GM23338 (cell line): Measurements from ENCODE around the gene ATP6V0E2. TPM values are rescaled to one million over a fixed set of nuclear protein-coding genes. Genes with fewer than 3 reads are reported as not detected.

Source experiments
- ATAC-seq: fragments of 200-7000 bp; cut with Tn5 transposase; 3 replicates; pipeline ENCODE4 v1.9.1; 2020
- DNase-seq: peaks from one replicate; pipeline ENCODE4 v3.0.0-alpha.2; 2015; ENCODE audit warnings: low spot score
- H2AFZ ChIP-seq: fragments of 200-600 bp; sonication (generic); 2 replicates; pipeline ENCODE4 v1.8.0; 2016; ENCODE audit warnings: antibody characterized with exemption, mild to moderate bottlenecking, moderate library complexity
- H3F3A ChIP-seq: fragments of 200-600 bp; sonication (generic); replicated peaks from 2 replicates; pipeline ENCODE4 v1.8.0; 2017; ENCODE audit warnings: antibody characterized with exemption, mixed run types, low read depth
- H3K27ac ChIP-seq: fragments of 200-600 bp; sonication (generic); 2 replicates; pipeline ENCODE4 v1.6.1; 2016; ENCODE audit warnings: low read depth
- H3K27me3 ChIP-seq: fragments of 200-600 bp; sonication (generic); 2 replicates; pipeline ENCODE4 v1.8.0; 2016; ENCODE audit warnings: mild to moderate bottlenecking, mixed run types, moderate library complexity; ENCODE audit not compliant: insufficient read depth
- H3K36me3 ChIP-seq: fragments of 200-600 bp; sonication (generic); 2 replicates; pipeline ENCODE4 v1.8.0; 2016; ENCODE audit warnings: mild to moderate bottlenecking; ENCODE audit not compliant: insufficient read depth
- H3K4me1 ChIP-seq: fragments of 200-600 bp; sonication (generic); 2 replicates; pipeline ENCODE4 v1.8.0; 2016; ENCODE audit warnings: mild to moderate bottlenecking, moderate library complexity; ENCODE audit not compliant: insufficient read depth
- H3K4me2 ChIP-seq: fragments of 200-600 bp; sonication (generic); 2 replicates; pipeline ENCODE4 v1.7.1; 2017; ENCODE audit warnings: mixed run types
- H3K4me3 ChIP-seq: fragments of 200-600 bp; sonication (generic); 2 replicates; pipeline ENCODE4 v1.6.1; 2016; ENCODE audit warnings: mixed run types
- H3K79me2 ChIP-seq: fragments of 200-600 bp; sonication (generic); replicated peaks from 2 replicates; pipeline ENCODE4 v1.8.0; 2017; ENCODE audit warnings: mild to moderate bottlenecking; ENCODE audit not compliant: insufficient read depth
- H3K9me2 ChIP-seq: fragments of 200-600 bp; sonication (generic); 2 replicates; pipeline ENCODE4 v1.8.0; 2017; ENCODE audit not compliant: insufficient read depth
- H4K20me1 ChIP-seq: fragments of 200-600 bp; sonication (generic); replicated peaks from 2 replicates; pipeline ENCODE4 v1.8.0; 2017; ENCODE audit warnings: mild to moderate bottlenecking; ENCODE audit not compliant: insufficient read depth
- H3K27ac Mint-ChIP-seq: 2 replicates; pipeline ENCODE4 v1.8.0; 2020; ENCODE audit warnings: inconsistent platforms, mild to moderate bottlenecking, moderate library complexity, mixed read lengths
- H3K27me3 Mint-ChIP-seq: 3 replicates; pipeline ENCODE4 v1.8.0; 2022; ENCODE audit warnings: low read depth, mild to moderate bottlenecking, moderate library complexity, mixed read lengths, inconsistent platforms; ENCODE audit not compliant: insufficient read depth, poor library complexity
- H3K36me3 Mint-ChIP-seq: 3 replicates; pipeline ENCODE4 v1.8.0; 2021; ENCODE audit warnings: low read depth, mild to moderate bottlenecking, inconsistent platforms, moderate library complexity, mixed read lengths
- H3K4me1 Mint-ChIP-seq: 3 replicates; pipeline ENCODE4 v1.8.0; 2020; ENCODE audit warnings: mild to moderate bottlenecking, inconsistent platforms, mixed read lengths
- H3K4me3 Mint-ChIP-seq: 3 replicates; pipeline ENCODE4 v1.8.0; 2021; ENCODE audit warnings: moderate library complexity, mild to moderate bottlenecking, inconsistent platforms, mixed read lengths
- H3K9me3 Mint-ChIP-seq: 3 replicates; pipeline ENCODE4 v1.8.0; 2020; ENCODE audit warnings: moderate library complexity, mild to moderate bottlenecking, inconsistent platforms, mixed read lengths
- ETS1 ChIP-seq: IDR thresholded peaks from 2 replicates; pipeline ENCODE4 v1.6.1; 2016; ENCODE audit warnings: antibody characterized with exemption
- EZH2 ChIP-seq: fragments of 200-600 bp; sonication (generic); IDR thresholded peaks from one replicate; pipeline ENCODE4 v1.8.0; 2017; ENCODE audit warnings: antibody characterized with exemption, mild to moderate bottlenecking, low read depth; ENCODE audit not compliant: unreplicated experiment
- EZH2phosphoT487 ChIP-seq: fragments of 200-600 bp; sonication (generic); IDR thresholded peaks from one replicate; pipeline ENCODE4 v1.8.1; 2018; ENCODE audit warnings: antibody characterized with exemption; ENCODE audit not compliant: unreplicated experiment
- JUNB ChIP-seq: IDR thresholded peaks from one replicate; pipeline ENCODE4 v1.6.1; 2016; ENCODE audit warnings: antibody characterized with exemption; ENCODE audit not compliant: unreplicated experiment
- NANOG ChIP-seq: IDR thresholded peaks from 2 replicates; pipeline ENCODE4 v1.6.1; 2016; ENCODE audit warnings: antibody characterized with exemption, borderline replicate concordance
- REST ChIP-seq: IDR thresholded peaks from one replicate; pipeline ENCODE4 v1.6.1; 2018; ENCODE audit warnings: antibody characterized with exemption; ENCODE audit not compliant: unreplicated experiment
- ZNF331 ChIP-seq: fragments of 250-450 bp; sonication (Bioruptor Pico); IDR thresholded peaks from 2 replicates; pipeline ENCODE4 v1.5.0; 2020; ENCODE audit warnings: low read depth, mild to moderate bottlenecking, moderate library complexity
- ZNF462 ChIP-seq: fragments of 250-450 bp; sonication (Bioruptor Pico); IDR thresholded peaks from 2 replicates; pipeline ENCODE4 v1.5.0; 2020; ENCODE audit warnings: mild to moderate bottlenecking, moderate library complexity
- polyA plus RNA-seq: library from polyadenylated mRNA; unstranded; fragments of >200 nt; fragmentation: Nextera tagmentation; extraction: Ambion mirVana; gene quantifications from 2 replicates; pipeline ENCODE4 v1.2.1, GENCODE V29; 2016
- total RNA-seq: library from RNA; depleted of rRNA; stranded (reverse); fragments of >200 nt; shearing (Covaris generic); gene quantifications from 2 replicates; pipeline ENCODE4 v1.2.3, GENCODE V29; 2014

Gene ATP6V0E2
- total and polyA plus RNA-seq, 2 experiments from 2014 or later: 15.6 to 34.7 TPM

GRCh38 chr7:149827089-149827981 is 46.4 kb upstream of the ATP6V0E2 start:
- H3K27me3 Mint-ChIP-seq: peaks cover 12% of the 10 kb centered on the region
- no peaks in the 10 kb centered on the region; the same call in 2 of the 3 replicates for H3K36me3 Mint-ChIP-seq
- no peak overlapping the region for H3K4me3 Mint-ChIP-seq
- no peak for DNase-seq
- Histone ChIP-seq H3F3A (no peaks in the 10 kb centered on the region), H3K4me1 (no peaks in the 10 kb centered on the region), H3K36me3 (no peaks in the 10 kb centered on the region), H3K27ac (no peak overlapping the region), H3K4me3 (no peak overlapping the region), H3K4me2 (no peak overlapping the region), H3K9me2 (no peaks in the 10 kb centered on the region), H3K27me3 (no peaks in the 10 kb centered on the region), H3K79me2 (no peaks in the 10 kb centered on the region), H4K20me1 (no peaks in the 10 kb centered on the region), H2AFZ (no peak overlapping the region)
- peaks cover 14% of the 10 kb centered on the region; the same call in 2 of the 3 replicates for H3K9me3 Mint-ChIP-seq
- no peak for ATAC-seq
- TF ChIP-seq ZNF462 (CRISPR knock-in tag) (no peak), JUNB (no peak), ETS1 (no peak), REST (no peak), NANOG (no peak), EZH2phosphoT487 (no peak), ZNF331 (CRISPR knock-in tag) (no peak), EZH2 (no peak)
- H3K27ac Mint-ChIP-seq: no peak overlapping the region
- peaks cover 8% of the 10 kb centered on the region for H3K4me1 Mint-ChIP-seq
